ENCODE measurements around the gene GABRR2.
A peak's percentile ranks its signal among the peaks of the same experiment; 100 is the strongest.

GABRR2 gene

DNA sequence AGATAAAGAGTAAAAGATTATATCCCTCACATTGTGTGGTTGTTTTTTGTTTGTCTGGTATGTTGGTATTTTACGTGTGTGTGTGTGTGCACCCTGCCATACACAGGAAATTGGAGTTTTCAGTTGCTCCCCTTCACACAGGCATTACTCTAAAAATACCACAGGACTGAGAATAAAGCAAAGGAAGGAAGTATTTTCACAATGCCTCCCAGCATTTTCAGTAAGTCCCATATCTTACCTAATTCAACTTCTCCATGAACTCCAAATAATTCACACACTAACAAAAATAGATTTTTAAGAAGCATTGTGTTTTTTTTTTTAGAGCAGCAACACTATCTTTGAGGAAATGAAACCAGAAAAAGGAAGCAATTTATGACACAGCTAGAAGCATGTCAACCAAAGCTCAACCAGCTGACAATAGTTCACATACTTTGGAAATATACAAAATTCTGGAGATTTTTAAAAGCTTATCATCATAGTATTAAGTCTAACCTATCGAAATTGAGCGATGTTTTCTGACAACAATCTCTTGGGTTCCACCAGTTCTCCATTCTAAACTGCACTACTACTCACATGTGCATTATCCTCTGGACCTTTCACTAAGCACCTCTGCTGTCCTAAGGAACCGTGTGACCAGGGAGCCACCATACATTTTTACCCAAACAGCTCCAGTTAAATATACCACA, 35.3 kb upstream of the GABRR2 start:
- no peak for TF ChIP-seq CTCF (IDR thresholded peaks at IDR 0.05; ENCODE audit: low read depth, low read length, missing control alignments)
- no peak for DNase-seq (ENCODE audit: low read depth)
- peak overlapping the region; percentile 96 for H3K4me3 ChIP-seq (ENCODE audit: low read depth, low read length)

GRCh38 chr6:89348372-89348771, 33.3 kb upstream of the GABRR2 start:
- DNase-seq (ENCODE audit: low read depth) = no peak
- H3K4me3 ChIP-seq (ENCODE audit: low read depth, low read length) = peak overlapping the region; percentile 25; the same call in 1 of the 2 replicates
- no peak for TF ChIP-seq CTCF (IDR thresholded peaks at IDR 0.05; ENCODE audit: low read depth, low read length, missing control alignments)

DNA sequence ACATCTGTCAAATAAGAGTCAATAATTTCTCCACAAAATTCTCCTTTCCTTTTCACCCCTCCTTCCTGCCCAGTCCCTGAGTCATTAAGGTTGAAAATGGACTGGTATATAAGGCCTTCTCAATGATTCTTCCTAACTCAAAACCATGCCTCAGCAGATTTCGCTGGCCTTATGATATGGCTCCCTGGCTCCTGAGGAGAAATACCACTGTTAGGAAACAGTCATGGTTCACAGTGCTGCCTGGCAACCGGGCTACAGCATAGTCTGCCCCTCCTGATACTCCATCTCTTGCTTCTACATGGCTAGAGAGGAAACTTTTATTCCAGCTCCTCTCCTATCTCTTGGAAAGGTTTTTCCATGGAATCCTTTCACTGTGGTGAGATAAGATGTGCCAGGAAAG, 32.7 kb upstream of the GABRR2 start:
- peak overlapping the region; percentile 25; the same call in 1 of the 2 replicates for H3K4me3 ChIP-seq (ENCODE audit: low read depth, low read length)
- TF ChIP-seq CTCF (IDR thresholded peaks at IDR 0.05; ENCODE audit: low read depth, low read length, missing control alignments) = no peak
- no peak for DNase-seq (ENCODE audit: low read depth)

DNA sequence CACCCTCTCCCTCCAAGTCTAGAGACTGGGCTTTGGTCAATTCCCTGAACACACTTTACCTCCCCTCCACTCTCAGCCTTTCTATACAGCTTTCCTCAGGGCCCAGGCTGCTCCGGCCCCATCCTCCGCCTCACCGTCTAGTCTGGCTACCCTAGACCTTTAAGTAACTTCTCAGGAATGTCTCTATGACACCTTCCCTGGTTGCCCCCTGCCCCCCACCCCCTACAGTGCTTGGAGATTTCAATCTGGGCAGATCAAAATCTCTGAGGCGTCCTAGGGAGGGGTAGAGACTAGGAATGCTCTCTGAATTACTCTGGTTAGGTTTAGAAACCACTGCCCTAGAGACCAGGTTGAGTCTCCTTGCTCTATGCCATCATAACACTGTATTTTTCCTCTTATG, 31.3 kb upstream of the GABRR2 start:
- no peak for DNase-seq (ENCODE audit: low read depth)
- TF ChIP-seq CTCF (IDR thresholded peaks at IDR 0.05; ENCODE audit: low read depth, low read length, missing control alignments) = no peak
- H3K4me3 ChIP-seq (ENCODE audit: low read depth, low read length) = no peak overlapping the region

- DNase-seq (ENCODE audit: low read depth) = no peak
- no peak overlapping the region for H3K4me3 ChIP-seq (ENCODE audit: low read depth, low read length)
These were observed 24.5 kb upstream of the GABRR2 start for GRCh38 chr6:89339565-89339964.

GRCh38 chr6:89335164-89335563, 20.1 kb upstream of the GABRR2 start:
- no peak for DNase-seq (ENCODE audit: low read depth)
- H3K4me3 ChIP-seq (ENCODE audit: low read depth, low read length) = no peak overlapping the region
- TF ChIP-seq CTCF (IDR thresholded peaks at IDR 0.05; ENCODE audit: low read depth, low read length, missing control alignments) = no peak

More at GRCh38 chr6:89339565-89339964, 24.5 kb upstream of the GABRR2 start:
- TF ChIP-seq CTCF (IDR thresholded peaks at IDR 0.05; ENCODE audit: low read depth, low read length, missing control alignments) = no peak

- no peak overlapping the region for H3K4me3 ChIP-seq (ENCODE audit: low read depth, low read length)
- no peak for TF ChIP-seq CTCF (IDR thresholded peaks at IDR 0.05; ENCODE audit: low read depth, low read length, missing control alignments)
These were observed 15.8 kb upstream of the GABRR2 start for GRCh38 chr6:89330910-89331309.

More at GRCh38 chr6:89330910-89331309, 15.8 kb upstream of the GABRR2 start:
- no peak for DNase-seq (ENCODE audit: low read depth)
